ENCODE data around the gene CCDC6.

DNA sequence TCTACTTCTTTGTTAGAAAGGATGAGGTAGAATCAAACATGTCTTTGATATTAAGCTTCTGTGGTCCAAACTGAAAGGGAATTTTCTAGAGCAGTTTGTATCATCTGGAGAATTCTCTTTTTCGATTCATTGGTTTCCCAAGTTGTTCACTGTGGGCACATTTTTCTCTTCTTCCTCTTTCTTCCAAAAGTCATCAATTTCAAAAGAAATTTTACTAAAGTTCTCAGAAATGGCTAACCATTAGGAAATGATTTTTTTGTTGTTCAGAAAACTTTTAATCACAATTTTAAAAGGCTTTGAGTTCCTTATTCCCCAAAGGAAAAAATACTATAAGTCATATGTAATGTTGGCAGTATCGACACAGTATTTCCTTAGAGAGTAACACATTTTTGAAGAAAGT is 28.3 kb upstream of the CCDC6 start:
- no peak for TF ChIP-seq CTCF (IDR thresholded peaks at IDR 0.05)
- TF ChIP-seq POLR2A (IDR thresholded peaks at IDR 0.05): no peak
- TF ChIP-seq POLR2AphosphoS5 (IDR thresholded peaks at IDR 0.05; ENCODE audit: insufficient read depth in 1 of 2, low read depth in 1 of 2): no peak

Measured in vagina (tissue), 2 donors.